Endodermal cell (in vitro differentiated cells): ENCODE data around the gene HTR2A. TPM values are rescaled to one million over a fixed set of nuclear protein-coding genes. Genes with fewer than 3 reads are reported as not detected.

Experiments
- DNase-seq: peaks from one replicate; pipeline ENCODE4 v3.0.0-alpha.2; 2017
- H3K27ac ChIP-seq: 2 replicates; pipeline ENCODE4 v1.5.1; 2013; ENCODE audit warnings: mild to moderate bottlenecking, low read depth, low read length, moderate library complexity
- H3K27me3 ChIP-seq: 2 replicates; pipeline ENCODE4 v1.6.1; 2013; ENCODE audit warnings: mild to moderate bottlenecking, low read length, moderate library complexity; ENCODE audit not compliant: insufficient read depth, control insufficient read depth, poor library complexity, severe bottlenecking
- H3K36me3 ChIP-seq: 2 replicates; pipeline ENCODE4 v1.7.0; 2013; ENCODE audit warnings: mild to moderate bottlenecking, low read length, moderate library complexity; ENCODE audit not compliant: control insufficient read depth, insufficient read depth
- H3K4me1 ChIP-seq: one replicate; pipeline ENCODE4 v1.7.0; 2013; ENCODE audit warnings: low read length; ENCODE audit not compliant: control insufficient read depth, insufficient read depth
- H3K4me3 ChIP-seq: 2 replicates; pipeline ENCODE4 v1.5.1; 2013; ENCODE audit warnings: mild to moderate bottlenecking, low read length, moderate library complexity
- H3K9ac ChIP-seq: 2 replicates; pipeline ENCODE4 v1.6.1; 2013; ENCODE audit warnings: mild to moderate bottlenecking, low read length, moderate library complexity; ENCODE audit not compliant: poor library complexity, severe bottlenecking; ENCODE audit errors: extremely low read depth
- H3K9me3 ChIP-seq: 2 replicates; pipeline ENCODE4 v1.6.1; 2013; ENCODE audit warnings: mild to moderate bottlenecking, low read length, moderate library complexity; ENCODE audit not compliant: control insufficient read depth
- H3K27ac Mint-ChIP-seq: 2 replicates; pipeline ENCODE4 v1.8.0; 2020; ENCODE audit warnings: mixed read lengths
- H3K27me3 Mint-ChIP-seq: 2 replicates; pipeline ENCODE4 v1.8.0; 2021; ENCODE audit warnings: mild to moderate bottlenecking, mixed read lengths; ENCODE audit not compliant: insufficient read depth
- H3K36me3 Mint-ChIP-seq: 2 replicates; pipeline ENCODE4 v1.8.0; 2020; ENCODE audit warnings: low read depth, mixed read lengths
- H3K4me1 Mint-ChIP-seq: 2 replicates; pipeline ENCODE4 v1.8.0; 2020; ENCODE audit warnings: mixed read lengths
- H3K4me3 Mint-ChIP-seq: 2 replicates; pipeline ENCODE4 v1.8.0; 2020; ENCODE audit warnings: mild to moderate bottlenecking, moderate library complexity, mixed read lengths
- H3K9me3 Mint-ChIP-seq: 2 replicates; pipeline ENCODE4 v1.8.0; 2020; ENCODE audit warnings: mild to moderate bottlenecking, mixed read lengths
- CTCF ChIP-seq: fragments of 200-600 bp; sonication (generic); conservative IDR thresholded peaks from 2 replicates; pipeline ENCODE4 v1.5.0; 2021; ENCODE audit warnings: antibody characterized with exemption, mild to moderate bottlenecking
- WGBS, 2 experiments: methylation state at CpG; one replicate each; pipeline versions ENCODE4 v1.1.5 to v1.1.7; 2013; ENCODE audit warnings: missing lambda C conversion rate in 2 of 2, mixed read lengths in 1 of 2; ENCODE audit not compliant: insufficient coverage in 1 of 2, insufficient read length in 1 of 2; 5-methylcytosine and 5-hydroxymethylcytosine counted together
- total RNA-seq, 2 donors: library from RNA; stranded (reverse); fragmentation: NEBNext Ultra II Directional in 1 of 2; extraction: Animal tissue kit (Norgen Biotek cat#: 25700) in 1 of 2; gene quantifications; 2 replicates in 1 of 2; 3 replicates in 1 of 2; pipeline ENCODE4 v1.2.1, GENCODE V29; 2021

The HTR2A gene
- total RNA-seq, 2 donors from 2014 or later = not detected

DNA sequence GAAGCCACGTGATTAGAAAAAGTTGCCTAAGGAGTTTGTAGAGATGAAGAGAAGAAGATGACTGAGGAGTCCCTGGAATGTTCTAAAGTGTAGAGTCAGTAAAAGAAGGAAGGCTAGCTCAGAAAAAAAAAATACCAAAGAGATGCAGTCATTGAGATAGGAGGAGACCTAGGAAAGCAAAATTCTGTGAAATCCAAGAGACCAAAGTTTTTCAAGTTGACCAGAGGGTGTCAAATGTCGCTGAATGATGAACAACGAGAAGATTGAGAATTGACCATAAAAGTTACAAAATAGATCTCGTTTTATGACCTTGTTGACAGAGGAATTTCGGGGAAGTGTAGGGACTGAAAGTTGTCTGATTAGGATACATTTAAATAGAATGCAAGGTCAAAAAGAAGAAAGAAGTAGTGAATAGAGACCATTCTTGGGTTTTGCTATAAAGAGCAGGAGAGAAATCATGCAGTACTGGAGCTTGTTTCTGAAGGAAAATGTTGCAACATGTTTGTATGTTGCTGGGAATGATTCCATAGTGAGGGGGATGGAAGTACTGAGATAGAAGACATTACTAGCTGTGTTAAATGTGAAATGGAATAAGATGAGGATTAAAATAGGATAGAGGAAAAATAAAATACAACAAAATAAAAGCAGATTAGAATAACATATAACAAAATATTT lies 30.2 kb upstream of the HTR2A start:
- H3K27me3 Mint-ChIP-seq = no peaks in the 10 kb centered on the region

GRCh38 chr13:46925486-46925885 lies 28.6 kb upstream of the HTR2A start:
- Mint-ChIP-seq H3K36me3 (no peaks in the 10 kb centered on the region), H3K27ac (no peak overlapping the region), H3K4me3 (no peak overlapping the region), H3K4me1 (no peaks in the 10 kb centered on the region), H3K27me3 (no peaks in the 10 kb centered on the region), H3K9me3 (peaks cover under 1% of the 10 kb centered on the region)
- Histone ChIP-seq H3K4me3 (no peak overlapping the region), H3K27me3 (no peaks in the 10 kb centered on the region), H3K36me3 (no peaks in the 10 kb centered on the region), H3K9me3 (no peaks in the 10 kb centered on the region), H3K4me1 (no peaks in the 10 kb centered on the region), H3K27ac (no peak overlapping the region), H3K9ac (no peak overlapping the region)
- 75% methylated on average over 1 of the region's 1 CpG; no CpG with 5 or more reads in 1 of the 2 experiments for WGBS, 2 experiments
- no peak for DNase-seq
- no peak for TF ChIP-seq CTCF

More for the DNA sequence above, 30.2 kb upstream of the HTR2A start:
- Mint-ChIP-seq H3K4me1 (no peaks in the 10 kb centered on the region), H3K27ac (no peak overlapping the region), H3K9me3 (peaks cover 11% of the 10 kb centered on the region), H3K36me3 (no peaks in the 10 kb centered on the region), H3K4me3 (no peak overlapping the region)
- Histone ChIP-seq H3K36me3 (no peaks in the 10 kb centered on the region), H3K4me3 (no peak overlapping the region), H3K9me3 (no peaks in the 10 kb centered on the region), H3K27ac (no peak overlapping the region), H3K9ac (no peak overlapping the region), H3K27me3 (no peaks in the 10 kb centered on the region), H3K4me1 (no peaks in the 10 kb centered on the region)
- DNase-seq = no peak
- no peak for TF ChIP-seq CTCF
- WGBS, 2 experiments = 90% methylated on average over 5 of the region's 5 CpGs

GRCh38 chr13:46914341-46914740 lies 17.5 kb upstream of the HTR2A start:
- Histone ChIP-seq H3K4me3 (no peak overlapping the region), H3K27me3 (no peaks in the 10 kb centered on the region), H3K36me3 (no peaks in the 10 kb centered on the region), H3K4me1 (no peaks in the 10 kb centered on the region), H3K9me3 (peaks cover 6% of the 10 kb centered on the region), H3K27ac (no peak overlapping the region), H3K9ac (no peak overlapping the region)
- peaks cover 3% of the 10 kb centered on the region for H3K9me3 Mint-ChIP-seq
- no peak for DNase-seq
- H3K36me3 Mint-ChIP-seq = no peaks in the 10 kb centered on the region
- no peak overlapping the region for H3K27ac Mint-ChIP-seq
- TF ChIP-seq CTCF = no peak
- 86 to 95% methylated on average over 1 to 2 of the region's 2 CpGs for WGBS, 2 experiments
- H3K27me3 Mint-ChIP-seq = no peaks in the 10 kb centered on the region
- no peaks in the 10 kb centered on the region for H3K4me1 Mint-ChIP-seq
- H3K4me3 Mint-ChIP-seq = no peak overlapping the region
